Mucosa of stomach (tissue), 1 donor: ENCODE measurements around the gene PDE12.

ENCODE experiments used
- H3K27me3 ChIP-seq: one replicate; pipeline ENCODE4 v1.7.0; 2013; ENCODE audit warnings: mild to moderate bottlenecking, low read length; ENCODE audit not compliant: control insufficient read depth, insufficient read depth
- H3K36me3 ChIP-seq: one replicate; pipeline ENCODE4 v1.7.0; 2013; ENCODE audit warnings: low read length; ENCODE audit not compliant: control insufficient read depth, insufficient read depth
- H3K4me1 ChIP-seq: one replicate; pipeline ENCODE4 v1.7.0; 2013; ENCODE audit warnings: mild to moderate bottlenecking, low read length; ENCODE audit not compliant: control insufficient read depth, insufficient read depth
- H3K4me3 ChIP-seq: one replicate; pipeline ENCODE4 v1.7.0; 2013; ENCODE audit warnings: low read length
- H3K9ac ChIP-seq: one replicate; pipeline ENCODE4 v1.7.0; 2013; ENCODE audit warnings: mild to moderate bottlenecking, low read length, moderate library complexity
- H3K9me3 ChIP-seq: one replicate; pipeline ENCODE4 v1.7.0; 2013; ENCODE audit warnings: mild to moderate bottlenecking, low read length, moderate library complexity; ENCODE audit not compliant: control insufficient read depth
- donor health status: Pancreatic carcinoma.

PDE12 gene

GRCh38 chr3:57555738-57556458, at the start of gene PDE12:
TSS of gene PDE12 (plus strand) at chr3:57556274. CDS start at chr3:57556380, 106 bp downstream.
- Histone ChIP-seq H3K4me3 (peak within 1 kb of the TSS; percentile 79), H3K4me1 (peaks cover 5% of the 10 kb centered on the region), H3K9me3 (no peaks in the 10 kb centered on the region), H3K27me3 (no peaks in the 10 kb centered on the region), H3K36me3 (no peaks in the 10 kb centered on the region), H3K9ac (peak within 1 kb of the TSS; percentile 86)

DNA sequence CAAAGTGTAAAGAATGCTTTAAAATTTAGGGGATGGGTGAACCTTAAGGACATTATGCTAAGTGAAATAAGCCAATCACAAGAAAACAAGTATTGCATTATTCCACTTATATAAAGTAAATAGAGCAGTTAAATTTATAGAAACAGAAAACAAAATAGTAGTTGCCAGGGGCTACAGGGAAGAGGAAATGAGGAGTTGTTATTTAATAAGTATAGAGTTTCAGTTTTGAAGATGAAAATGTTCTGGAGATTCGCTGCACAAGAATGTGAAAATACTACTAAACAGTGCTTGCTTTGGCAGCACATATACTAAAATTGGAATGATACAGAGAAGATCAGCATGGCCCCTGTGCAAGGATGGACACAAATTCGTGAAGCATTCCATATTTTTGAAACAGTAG, 43.9 kb upstream of the PDE12 start:
- no peak overlapping the region for H3K9ac ChIP-seq
- no peaks in the 10 kb centered on the region for H3K36me3 ChIP-seq
- H3K4me1 ChIP-seq, result no peaks in the 10 kb centered on the region
- no peaks in the 10 kb centered on the region for H3K27me3 ChIP-seq
- H3K4me3 ChIP-seq, result no peak overlapping the region
- H3K9me3 ChIP-seq, result no peaks in the 10 kb centered on the region

DNA sequence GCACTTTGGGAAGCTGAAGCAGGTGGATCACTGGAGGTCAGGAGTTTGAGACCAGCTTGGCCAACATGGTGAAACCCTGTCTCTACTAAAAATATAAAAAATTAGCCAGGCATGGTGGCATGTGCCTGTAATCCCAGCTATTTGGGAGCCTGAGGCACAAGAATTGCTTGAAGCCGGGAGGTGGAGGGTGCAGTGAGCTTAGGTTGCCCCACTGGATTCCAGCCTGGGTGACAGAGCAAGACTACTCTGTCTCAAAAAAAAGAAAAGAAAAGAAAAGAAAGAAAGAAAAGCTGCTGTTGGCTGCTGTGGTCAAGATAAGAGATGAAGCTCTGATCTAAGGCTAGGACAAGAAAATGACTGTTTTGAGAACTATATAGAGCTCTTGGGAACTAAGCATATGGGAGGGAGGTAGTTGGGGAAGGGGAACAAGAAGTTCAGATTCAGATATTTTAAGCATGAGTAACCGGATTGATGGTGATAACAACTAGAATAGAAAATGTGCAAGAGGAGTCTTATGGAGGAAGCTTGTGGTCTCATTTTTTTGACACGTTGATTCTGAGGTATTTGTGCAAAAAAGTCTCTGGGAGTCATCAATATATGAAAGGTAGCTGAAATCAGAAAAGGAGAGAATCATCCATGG, 37.7 kb upstream of the PDE12 start:
- Histone ChIP-seq H3K27me3 (no peaks in the 10 kb centered on the region), H3K9me3 (no peaks in the 10 kb centered on the region), H3K4me3 (no peak overlapping the region), H3K4me1 (no peaks in the 10 kb centered on the region), H3K36me3 (no peaks in the 10 kb centered on the region), H3K9ac (no peak overlapping the region)

GRCh38 chr3:57530071-57530608, 25.9 kb upstream of the PDE12 start:
- Histone ChIP-seq H3K4me1 (no peaks in the 10 kb centered on the region), H3K27me3 (no peaks in the 10 kb centered on the region), H3K9me3 (no peaks in the 10 kb centered on the region), H3K36me3 (no peaks in the 10 kb centered on the region), H3K4me3 (no peak overlapping the region), H3K9ac (no peak overlapping the region)

- Histone ChIP-seq H3K27me3 (no peaks in the 10 kb centered on the region), H3K9ac (no peak overlapping the region)
These were observed 17.6 kb upstream of the PDE12 start for GRCh38 chr3:57538465-57538864.

DNA sequence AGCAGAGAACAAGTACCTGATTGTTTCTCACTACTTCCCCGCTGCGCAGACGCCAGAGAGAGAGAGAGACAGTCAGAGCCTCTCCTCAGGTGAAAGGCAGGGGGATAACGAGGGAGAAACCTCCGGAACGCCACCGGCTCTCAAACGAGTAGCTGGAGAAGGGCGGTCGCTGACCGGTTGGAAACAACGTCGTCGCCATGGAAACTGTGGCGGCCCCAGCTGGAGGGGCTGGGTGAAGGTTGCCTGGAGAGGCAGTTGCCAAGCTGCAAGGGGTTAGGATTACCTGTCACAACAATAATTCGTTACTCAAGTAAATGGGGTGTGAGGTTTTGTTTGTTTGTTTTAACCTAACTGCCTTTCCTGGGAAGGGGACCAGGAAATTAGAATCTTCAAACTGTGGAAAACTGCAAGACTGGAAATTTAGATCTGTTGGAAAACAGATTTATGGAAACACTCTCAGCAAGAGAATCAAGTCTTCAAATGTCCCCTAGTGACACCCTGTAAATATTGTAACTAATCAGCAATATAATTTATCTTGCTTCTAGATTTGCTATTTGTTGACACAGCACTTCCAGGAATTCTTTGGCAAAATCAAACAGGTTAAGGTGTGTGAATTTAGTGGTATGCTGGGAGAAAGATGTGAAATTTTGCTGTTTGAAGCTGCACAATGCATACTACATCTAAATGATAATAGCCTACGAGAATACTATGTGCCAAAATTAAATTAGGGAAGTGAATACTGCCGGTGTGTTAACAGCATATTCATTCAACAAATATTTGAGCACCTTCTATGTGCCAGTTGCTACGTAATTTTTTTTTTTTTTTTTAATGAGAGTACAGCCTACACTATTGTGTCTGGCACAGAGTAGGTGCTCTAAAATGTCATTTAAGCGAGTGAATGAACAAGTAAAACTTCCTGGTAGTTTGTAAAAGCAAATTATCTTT, 11.6 kb upstream of the PDE12 start, which contains the start of gene DNAH12:
Gene DNAH12 (minus strand): TSS at position 164 of the 945 bp plus-strand sequence. CDS start 1,474 bp downstream, outside the sequence.
- Histone ChIP-seq H3K27me3 (no peaks in the 10 kb centered on the region), H3K4me1 (peaks cover 9% of the 10 kb centered on the region), H3K4me3 (no peak within 1 kb of the TSS), H3K36me3 (no peaks in the 10 kb centered on the region), H3K9ac (peak within 1 kb of the TSS; percentile 6), H3K9me3 (no peaks in the 10 kb centered on the region)

More at GRCh38 chr3:57538465-57538864, 17.6 kb upstream of the PDE12 start:
- no peaks in the 10 kb centered on the region for H3K4me1 ChIP-seq
- no peaks in the 10 kb centered on the region for H3K36me3 ChIP-seq
- no peak overlapping the region for H3K4me3 ChIP-seq
- no peaks in the 10 kb centered on the region for H3K9me3 ChIP-seq

- Histone ChIP-seq H3K9me3 (no peaks in the 10 kb centered on the region), H3K36me3 (no peaks in the 10 kb centered on the region), H3K9ac (no peak overlapping the region), H3K4me1 (peaks cover 9% of the 10 kb centered on the region), H3K4me3 (no peak overlapping the region), H3K27me3 (no peaks in the 10 kb centered on the region)
These were observed 10.3 kb upstream of the PDE12 start for GRCh38 chr3:57545636-57546268.

GRCh38 chr3:57546616-57547015, 9.5 kb upstream of the PDE12 start:
- no peaks in the 10 kb centered on the region for H3K27me3 ChIP-seq
- no peaks in the 10 kb centered on the region for H3K36me3 ChIP-seq
- H3K9me3 ChIP-seq, result no peaks in the 10 kb centered on the region
- H3K4me1 ChIP-seq, result peaks cover 9% of the 10 kb centered on the region
- H3K9ac ChIP-seq, result no peak overlapping the region
- H3K4me3 ChIP-seq, result no peak overlapping the region

DNA sequence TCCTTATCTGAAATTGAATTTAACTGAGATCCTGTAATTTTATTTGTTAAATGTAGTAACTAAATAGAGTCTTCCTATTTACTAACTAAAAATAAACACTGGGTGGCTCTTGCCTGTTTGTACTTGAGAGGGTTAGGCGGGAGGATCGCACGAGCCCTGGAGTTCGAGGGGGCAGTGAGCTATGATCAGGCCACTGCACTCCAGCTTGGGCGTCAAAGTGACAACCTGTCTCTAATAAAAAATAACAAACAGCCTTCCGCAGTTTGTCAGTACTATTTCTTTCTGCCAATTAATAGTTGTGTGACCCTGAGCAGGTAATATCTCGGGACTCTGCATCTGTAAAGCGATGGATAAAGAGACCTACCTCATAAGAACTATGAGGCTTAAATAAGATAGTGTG, 768 bp upstream of the PDE12 start:
- Histone ChIP-seq H3K4me3 (peak overlapping the region; percentile 79), H3K36me3 (no peaks in the 10 kb centered on the region), H3K9ac (peak overlapping the region; percentile 86), H3K27me3 (no peaks in the 10 kb centered on the region), H3K4me1 (peaks cover 5% of the 10 kb centered on the region), H3K9me3 (no peaks in the 10 kb centered on the region)

GRCh38 chr3:57556459-57557084, 498 bp downstream of the PDE12 start:
- Histone ChIP-seq H3K4me3 (peak overlapping the region; percentile 79), H3K36me3 (no peaks in the 10 kb centered on the region), H3K9me3 (no peaks in the 10 kb centered on the region), H3K9ac (peak overlapping the region; percentile 86), H3K4me1 (peaks cover 5% of the 10 kb centered on the region), H3K27me3 (no peaks in the 10 kb centered on the region)

GRCh38 chr3:57557085-57557537, 1.0 kb downstream of the PDE12 start:
- H3K4me3 ChIP-seq, result peak overlapping the region; percentile 79
- H3K36me3 ChIP-seq, result no peaks in the 10 kb centered on the region
- H3K4me1 ChIP-seq, result peaks cover 5% of the 10 kb centered on the region
- H3K9ac ChIP-seq, result peak overlapping the region; percentile 86
- no peaks in the 10 kb centered on the region for H3K9me3 ChIP-seq
- H3K27me3 ChIP-seq, result no peaks in the 10 kb centered on the region
